ENCODE data around the gene AK3.

Gene AK3

DNA sequence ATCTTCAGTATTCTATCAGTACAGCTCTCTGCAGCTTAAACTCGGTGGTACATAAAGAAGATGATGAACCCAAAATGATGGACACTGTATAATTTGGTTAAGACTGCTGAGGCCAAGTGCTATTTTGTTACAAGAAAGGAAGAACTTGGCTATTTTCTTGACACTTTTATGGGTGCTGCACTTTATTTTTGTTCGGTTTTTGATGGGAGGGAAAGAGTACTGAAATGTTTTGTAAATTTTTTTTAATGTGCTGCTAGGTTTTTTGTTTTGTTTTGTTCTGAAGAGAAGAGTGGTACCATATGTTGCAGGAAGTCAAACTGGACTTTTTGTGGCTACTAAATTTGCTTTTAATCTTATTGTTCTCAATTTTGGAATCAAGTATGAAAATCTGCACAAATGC lies 35.0 kb downstream of the AK3 start:
- DNase-seq (ENCODE audit: low spot score): no peak

DNA sequence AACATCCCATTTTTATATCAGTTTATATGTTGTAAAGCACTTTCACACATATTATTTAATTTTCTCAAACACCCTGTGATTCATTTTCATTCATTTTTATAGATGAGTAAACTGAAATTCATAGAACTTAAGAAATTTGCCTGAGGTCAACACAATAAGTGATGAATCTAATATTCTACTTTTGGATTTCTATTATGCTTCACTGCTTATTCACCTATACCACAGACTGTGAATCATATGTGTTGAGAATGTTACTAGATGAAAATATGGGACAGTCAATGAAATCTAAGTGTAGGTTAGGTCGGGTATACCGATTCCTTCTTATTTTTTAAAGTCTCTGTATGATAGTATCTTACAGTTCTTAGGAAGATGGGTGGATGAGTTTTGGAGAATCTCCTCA lies 36.9 kb downstream of the AK3 start:
- DNase-seq (ENCODE audit: low spot score): no peak

DNA sequence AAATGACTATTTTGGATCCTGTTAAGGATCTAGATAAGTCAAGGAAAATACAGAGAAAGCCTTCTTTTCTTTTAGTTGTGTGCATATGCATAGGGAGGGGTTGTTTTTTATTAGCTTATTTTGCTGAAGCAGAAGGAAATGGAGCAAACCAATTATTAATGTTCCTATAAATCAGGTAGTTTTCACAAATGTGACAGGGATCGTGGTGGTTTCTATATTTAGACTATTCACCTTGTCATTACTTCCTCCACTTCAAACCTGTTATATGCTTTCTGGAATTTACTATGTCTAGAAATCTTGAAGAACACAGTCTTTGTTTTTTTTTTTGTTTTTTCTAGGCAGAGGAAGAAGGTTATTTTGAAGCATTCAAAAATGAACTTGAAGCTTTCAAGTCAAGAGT lies 39.5 kb downstream of the AK3 start:
- no peak for DNase-seq (ENCODE audit: low spot score)

DNA sequence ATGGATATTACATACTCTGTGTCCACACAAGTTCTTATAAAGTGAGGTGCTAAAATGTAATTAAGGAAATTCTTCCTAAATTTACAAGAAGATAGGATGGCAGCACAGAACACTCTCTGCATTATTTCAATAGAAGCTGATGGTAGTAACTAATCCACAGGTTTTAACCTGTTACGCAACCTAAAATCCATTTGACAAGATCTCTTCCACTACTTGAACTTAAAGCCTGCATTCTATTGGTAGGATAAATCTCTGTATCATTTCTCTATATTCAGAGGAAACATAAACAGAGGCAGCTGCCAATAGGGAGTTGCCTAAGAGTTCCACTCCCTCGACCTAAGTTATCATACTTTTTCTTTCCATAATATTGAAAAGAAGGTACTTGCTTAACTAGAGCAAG lies 40.1 kb downstream of the AK3 start:
- DNase-seq (ENCODE audit: low spot score): no peak

DNA sequence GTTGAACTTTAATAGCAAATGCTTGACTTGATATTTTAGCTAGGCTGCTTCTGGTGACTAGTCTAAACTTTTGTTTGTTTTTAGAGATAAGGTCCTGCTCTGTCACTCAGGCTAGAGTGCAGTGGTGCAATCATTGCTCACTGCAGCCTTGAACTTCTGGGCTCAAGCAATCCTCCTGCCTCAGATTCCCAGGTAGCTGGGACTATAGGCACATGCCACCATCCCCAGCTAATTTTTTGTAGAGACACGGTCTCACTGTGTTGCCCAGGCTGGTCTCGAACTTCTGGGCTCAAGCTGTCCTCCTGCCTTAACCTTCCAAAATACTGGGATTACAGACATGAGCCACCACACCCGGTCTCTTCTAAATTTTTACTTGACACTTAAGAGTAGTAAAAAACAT lies 40.9 kb downstream of the AK3 start:
- no peak for DNase-seq (ENCODE audit: low spot score)

DNA sequence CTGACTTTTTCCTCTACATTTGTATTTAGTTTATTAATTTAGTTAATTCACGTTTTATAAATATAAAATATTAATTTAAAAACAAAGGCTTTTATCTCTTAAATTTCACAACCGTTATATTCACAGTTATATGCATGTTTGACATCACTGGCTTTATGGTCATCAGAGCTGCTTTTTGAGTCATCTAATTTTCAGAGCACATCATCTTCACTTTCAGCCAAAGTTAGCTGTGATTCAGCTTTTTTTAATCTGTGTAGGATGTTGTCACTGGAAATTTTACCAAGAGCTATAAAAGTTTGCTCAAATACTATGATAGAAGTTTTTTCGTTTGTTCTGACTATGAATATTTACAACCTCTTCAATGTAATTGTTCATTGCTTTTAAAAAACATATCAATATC lies 49.2 kb downstream of the AK3 start:
- DNase-seq (ENCODE audit: low spot score): no peak

DNA sequence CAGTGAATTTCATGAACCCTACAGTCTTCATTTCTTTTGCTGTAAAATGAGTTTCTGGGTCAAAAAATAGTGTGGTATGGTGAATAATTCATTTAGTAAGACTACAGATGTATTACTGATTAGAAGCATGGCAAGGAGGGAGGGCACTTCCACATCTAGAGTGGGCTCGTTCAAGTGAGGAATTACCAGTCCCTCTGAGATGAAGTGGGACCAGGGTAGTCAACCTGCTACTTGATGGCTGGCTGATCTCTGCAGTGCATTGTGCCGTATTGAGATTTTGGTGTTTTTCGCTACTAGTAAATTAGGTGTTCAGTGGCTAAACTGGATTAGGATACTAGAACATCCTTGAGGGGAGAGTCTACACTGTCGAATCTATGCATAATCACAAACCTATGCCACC lies 50.9 kb downstream of the AK3 start:
- no peak for DNase-seq (ENCODE audit: low spot score)

DNA sequence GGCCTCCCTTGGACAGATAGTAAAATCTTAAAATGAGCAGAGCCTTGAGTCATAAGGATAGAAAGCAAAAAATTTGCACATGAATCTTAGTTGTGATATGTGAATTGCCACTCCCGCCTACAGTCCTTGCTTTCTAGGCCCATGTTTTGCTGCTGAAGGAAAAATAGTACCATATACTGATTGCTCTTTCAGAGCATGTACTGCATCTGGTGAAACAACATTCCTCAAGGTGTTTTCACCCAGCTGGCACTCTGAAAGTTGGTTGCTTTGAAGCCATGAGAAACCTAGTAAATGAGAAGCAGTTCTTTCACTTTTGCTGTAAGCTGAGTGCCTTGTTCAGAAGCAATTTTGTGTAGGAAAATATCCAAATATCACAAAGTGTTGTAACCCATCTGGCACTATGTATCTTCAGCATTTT lies 51.3 kb downstream of the AK3 start:
- DNase-seq (ENCODE audit: low spot score): no peak

DNA sequence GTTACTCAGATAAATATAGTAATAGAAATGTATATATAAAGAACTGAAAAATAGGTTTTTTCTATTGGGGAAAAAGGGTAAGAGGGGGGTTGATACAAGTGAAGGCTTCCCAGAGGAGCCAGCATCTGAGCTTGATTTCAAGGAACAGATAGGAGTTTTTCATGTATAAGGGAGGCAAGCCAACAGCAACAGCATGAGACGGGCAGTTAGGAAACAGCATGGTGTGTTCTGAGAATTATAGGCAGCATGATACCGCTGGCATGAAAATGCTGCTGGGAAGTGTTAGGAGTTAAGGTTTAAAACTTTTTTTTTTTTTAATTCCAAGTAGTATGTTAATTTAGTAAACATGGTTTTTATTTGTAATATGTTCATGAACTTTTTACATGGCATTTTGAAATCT lies 52.0 kb downstream of the AK3 start:
- DNase-seq (ENCODE audit: low spot score): no peak

DNA sequence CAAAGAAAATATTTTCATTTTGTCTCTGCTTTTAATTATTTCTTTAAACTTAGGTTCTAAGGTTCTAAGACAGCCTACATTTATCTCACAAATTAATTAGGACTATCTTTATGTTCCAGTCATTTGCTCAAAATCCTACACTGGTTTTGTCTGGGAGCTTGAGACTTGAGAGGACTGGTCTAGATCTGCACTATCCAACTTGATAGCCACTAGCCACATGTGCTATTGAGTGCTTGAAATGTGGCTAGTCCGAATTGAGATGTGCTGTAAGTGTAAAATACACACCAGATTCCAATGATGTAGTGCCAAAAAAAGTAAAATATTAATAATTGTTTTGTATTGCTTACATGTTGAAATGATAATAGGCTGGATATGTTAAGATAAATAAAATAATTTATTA lies 54.4 kb downstream of the AK3 start:
- no peak for DNase-seq (ENCODE audit: low spot score)

DNA sequence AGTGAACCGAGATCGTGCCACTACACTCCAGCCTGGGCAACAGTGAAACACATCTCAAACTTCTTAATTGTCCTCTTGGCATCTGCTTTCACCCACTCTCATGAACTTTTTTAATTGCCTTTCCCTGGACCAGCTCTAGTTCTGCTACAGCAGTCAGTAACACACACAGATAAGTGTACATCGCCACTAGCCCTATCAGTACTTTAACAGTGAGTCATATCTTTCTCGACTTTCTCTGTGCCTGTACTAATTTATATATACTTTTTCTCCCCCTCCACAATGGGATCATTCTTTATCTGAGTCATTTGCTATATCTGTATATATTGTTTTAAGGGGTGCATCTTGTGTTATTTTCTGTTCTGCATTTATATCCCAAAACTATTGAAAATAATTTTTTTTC lies 54.9 kb downstream of the AK3 start:
- DNase-seq (ENCODE audit: low spot score): no peak

DNA sequence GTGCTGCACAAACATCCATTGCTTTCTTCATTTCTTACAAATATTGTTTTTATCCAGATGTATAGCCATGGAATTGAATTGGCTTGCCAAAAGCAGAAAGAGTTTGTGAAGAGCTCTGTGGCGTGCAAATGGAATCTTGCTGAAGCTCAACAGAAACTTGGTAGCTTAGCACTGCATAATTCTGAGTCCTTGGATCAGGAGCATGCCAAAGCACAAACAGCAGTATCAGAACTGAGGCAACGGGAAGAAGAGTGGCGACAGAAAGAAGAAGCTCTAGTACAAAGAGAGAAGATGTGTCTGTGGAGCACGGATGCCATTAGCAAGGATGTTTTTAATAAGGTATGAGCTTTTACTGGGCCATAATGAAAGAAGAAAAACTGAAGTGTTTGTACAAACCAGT lies 56.2 kb downstream of the AK3 start:
- no peak for DNase-seq (ENCODE audit: low spot score)

DNA sequence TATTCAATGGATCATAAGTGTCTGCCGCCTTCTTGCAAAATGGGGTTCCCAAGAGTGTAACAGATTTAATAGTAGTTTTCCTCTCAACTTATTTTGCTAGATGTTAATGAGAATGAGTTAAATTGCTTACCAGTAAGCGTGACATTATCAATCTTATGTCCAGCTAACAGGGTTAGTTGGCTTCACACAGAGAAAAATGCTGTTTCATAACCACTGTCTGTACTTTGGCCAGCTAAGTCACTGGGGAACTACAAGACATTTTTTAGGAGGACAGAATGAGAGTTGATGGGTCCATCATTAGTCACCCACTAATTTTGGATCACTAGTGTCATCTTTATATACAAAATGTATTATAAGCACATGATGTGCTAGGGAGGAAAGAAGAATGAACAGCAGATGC lies 60.3 kb downstream of the AK3 start:
- DNase-seq (ENCODE audit: low spot score): no peak

DNA sequence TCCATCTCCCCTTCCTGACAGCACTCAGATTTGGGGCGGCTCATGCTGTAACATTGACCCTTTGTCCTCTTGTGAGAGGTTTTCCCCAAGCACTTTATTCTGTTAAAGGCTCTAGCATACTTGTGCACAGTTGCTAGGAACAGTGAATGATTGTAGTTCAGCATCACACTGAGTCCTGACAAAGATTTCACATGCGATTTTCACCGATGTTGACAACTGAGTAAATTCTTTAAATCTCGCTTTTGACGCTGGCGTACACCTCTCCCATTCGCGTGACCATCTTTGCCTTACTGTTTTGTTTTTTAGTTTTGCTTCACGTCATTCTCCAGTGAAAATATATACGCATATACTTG lies 60.9 kb downstream of the AK3 start:
- no peak for DNase-seq (ENCODE audit: low spot score)

DNA sequence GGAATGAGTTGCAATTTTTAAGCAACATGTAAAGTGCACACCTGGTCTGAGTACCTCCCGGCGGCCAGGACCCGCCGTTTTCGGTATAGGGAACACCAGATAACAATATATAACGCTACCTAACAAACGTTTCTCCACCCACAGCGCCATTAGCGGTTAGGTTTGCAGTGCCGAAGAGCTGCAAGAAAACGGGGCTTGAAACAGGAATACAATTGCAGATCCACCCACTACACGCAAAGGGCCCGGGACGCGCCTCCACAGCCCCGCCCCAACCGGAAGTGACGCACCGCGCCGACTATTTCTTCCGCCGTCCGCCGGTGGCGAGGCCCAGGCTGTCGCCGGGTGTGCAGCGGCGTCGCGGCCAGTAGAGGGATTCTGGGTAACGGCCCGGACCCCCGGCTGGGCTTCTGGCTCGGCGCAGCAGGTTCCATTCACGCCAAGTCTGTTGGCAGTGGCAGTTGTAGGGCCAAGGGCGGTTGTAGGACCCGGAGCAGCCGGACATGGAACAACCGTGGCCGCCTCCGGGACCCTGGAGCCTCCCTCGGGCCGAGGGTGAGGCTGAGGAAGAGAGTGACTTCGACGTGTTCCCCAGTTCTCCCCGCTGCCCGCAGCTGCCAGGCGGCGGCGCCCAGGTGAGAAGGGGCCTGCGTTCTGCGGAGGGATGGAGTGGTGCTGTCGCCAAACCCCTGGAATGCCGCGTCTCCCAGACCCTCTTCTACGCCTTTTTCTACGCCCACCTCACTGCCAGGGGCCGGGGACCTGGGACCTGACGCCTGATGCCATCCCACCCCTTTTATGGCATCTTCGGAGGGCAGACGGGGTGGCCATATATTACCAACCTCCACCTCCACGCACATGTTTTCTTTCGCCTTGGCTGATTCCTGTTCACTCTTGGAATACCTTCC lies 61.5 kb downstream of the AK3 start, which contains the start of gene CDC37L1:
Gene CDC37L1 (plus strand): TSS at position 302 of the 905 bp plus-strand sequence. CDS start 199 bp downstream, at position 501.
- peak; percentile 41 for DNase-seq (ENCODE audit: low spot score)

DNA sequence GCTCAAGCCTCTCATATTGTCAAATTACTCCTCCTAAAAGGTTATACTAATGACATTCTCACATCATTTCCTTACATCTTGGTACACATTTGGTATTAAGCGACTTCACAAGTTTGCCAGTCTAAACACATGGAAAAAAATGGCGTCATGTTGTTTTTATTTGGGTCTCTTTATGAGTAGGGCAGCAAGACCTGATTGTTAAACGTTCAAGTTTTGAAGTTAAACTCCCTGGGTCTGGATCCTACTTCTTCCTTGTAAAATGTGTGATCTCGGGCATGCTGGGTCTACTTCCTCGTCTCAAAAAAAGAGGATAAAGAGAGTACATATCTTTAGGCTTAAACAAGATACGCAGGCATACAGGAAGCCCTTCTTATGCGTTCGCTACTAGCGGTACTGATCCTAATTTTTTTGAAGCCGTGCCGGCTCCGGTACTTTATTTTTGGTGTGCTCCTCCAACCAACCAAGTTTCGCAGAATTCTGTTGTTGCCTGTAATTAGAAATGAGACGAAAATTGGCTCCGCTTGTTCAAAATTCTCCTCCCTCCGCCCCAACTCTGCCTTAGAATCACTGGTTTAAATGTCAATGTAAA lies 62.2 kb downstream of the AK3 start:
- DNase-seq (ENCODE audit: low spot score): no peak

DNA sequence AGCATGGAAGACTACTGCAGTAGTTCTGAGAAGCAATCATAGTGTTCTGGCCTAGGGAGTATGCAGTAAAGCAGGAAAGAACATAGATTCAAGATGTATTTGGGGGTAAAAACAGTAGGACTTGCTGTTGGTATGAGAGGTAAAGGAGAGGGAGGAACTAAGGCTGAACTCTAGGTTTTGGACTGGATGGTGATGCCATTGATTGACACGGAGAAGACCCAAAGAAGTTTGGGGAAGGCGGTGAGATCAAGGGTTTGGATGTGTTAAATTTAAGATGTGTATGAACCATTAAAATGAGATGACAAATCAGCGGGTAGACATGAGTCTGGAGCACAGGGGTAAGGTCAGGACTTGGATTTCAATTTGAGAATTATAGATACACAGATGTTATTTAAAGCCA lies 63.6 kb downstream of the AK3 start:
- no peak for DNase-seq (ENCODE audit: low spot score)

DNA sequence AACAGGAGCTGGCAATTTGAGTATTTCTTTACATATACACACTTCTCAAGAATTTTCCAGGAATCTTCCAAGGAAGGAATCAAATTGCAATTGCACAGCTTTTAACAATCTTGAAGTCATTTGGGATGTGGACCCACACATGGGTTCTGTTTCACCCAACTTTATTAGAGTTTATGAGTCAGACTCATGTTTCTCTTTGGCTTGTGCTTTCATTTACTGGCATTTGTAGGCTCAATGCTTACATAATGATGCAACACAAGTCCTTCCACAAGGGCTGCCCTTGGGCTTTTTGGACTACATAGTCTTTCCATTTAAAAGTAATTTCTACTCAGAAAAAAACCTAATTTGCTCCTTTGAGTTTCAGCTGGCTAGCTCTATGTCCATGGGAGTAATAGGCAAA lies 66.2 kb downstream of the AK3 start:
- DNase-seq (ENCODE audit: low spot score): no peak

DNA sequence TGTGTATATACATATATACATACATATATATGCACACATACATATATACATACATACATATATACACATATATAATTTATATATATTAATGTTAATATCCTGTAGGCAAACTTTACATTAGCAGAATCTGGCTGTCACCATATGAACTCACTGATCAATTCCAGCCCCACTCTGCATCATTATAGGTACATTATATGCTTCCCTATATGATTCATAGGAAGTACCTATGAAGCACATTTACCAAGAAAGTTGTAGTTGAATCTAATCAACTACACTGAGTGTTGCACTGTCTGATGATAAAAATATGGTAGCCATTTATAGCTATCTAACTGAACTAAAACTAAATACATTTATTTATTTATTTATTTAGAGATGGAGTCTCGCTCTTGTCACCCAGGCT lies 69.3 kb downstream of the AK3 start:
- no peak for DNase-seq (ENCODE audit: low spot score)

DNA sequence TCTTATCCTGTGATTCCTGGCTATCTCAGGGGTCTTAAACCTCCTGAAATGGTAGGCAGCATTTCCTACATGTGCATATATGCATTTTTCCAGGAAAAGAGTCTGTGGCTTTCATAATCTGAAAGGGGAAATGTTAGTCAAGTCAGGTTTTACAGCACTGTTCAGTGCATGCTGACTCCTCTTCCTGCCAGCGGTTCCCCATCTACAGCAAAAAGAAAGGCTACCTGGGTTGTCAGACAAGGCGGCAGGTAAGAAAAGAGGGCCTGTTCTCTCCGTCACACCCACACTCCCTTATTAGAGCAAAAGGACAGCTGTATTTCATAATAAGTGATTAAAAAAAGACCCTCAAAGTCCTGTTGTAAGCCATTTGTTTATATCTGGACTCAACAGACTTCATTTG lies 70.4 kb downstream of the AK3 start:
- no peak for DNase-seq (ENCODE audit: low spot score)

DNA sequence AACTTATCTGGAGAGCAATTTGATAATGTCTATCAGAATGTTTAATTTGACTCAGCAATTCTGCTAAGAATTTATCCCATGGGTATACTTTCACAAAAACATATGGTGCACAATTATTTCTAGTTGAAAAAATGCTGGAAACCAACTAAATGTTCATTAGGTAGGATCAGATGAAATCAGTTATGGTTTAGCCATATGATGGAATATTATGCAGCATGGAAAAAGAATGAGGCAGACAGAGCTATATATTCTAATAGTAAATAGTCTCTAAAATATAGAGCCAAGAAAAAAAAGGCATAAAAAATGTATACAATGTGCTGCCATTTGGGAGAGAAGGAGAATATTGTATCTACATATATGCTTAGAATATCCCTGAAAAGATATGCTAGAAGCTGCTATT lies 71.1 kb downstream of the AK3 start:
- DNase-seq (ENCODE audit: low spot score): no peak

DNA sequence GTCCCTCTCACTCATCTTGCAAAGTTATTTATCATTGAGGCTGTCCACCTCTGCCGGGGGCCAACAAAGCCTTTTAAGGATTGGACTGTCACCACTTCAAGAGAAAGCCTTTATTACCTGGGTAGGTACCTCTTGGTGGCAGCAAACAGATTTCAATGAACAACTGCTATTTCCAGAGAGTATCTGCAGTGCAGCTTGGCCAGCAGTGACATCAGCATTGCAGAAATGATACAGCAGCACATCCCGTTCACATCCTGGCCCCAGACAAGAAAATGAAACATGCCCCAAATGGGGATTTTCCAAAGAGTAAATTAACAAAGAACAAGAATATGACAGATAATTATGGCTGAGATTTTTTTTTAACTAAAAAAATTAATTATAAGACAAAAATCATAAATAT lies 72.4 kb downstream of the AK3 start:
- no peak for DNase-seq (ENCODE audit: low spot score)

DNA sequence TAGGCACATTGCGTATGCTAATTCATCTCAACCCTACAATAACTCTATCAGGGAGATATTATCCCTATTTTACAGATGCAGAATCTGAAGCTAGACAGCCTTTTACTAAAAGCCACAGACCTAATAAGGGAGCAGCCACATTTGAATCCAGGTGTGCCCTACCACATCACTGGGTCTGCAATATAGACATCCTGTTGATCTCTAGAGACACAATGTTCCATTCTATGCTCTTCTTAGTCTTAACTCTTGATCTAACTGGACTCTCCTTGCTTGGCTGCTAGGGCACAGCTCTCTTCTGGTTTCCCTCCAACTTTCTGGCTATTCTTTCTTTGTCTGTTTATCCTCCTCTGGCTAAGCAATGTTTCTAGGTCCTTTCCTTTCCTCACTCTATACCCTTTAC lies 73.3 kb downstream of the AK3 start:
- DNase-seq (ENCODE audit: low spot score): no peak

Data from HuH-7.5 (cell line).